IMR-90 (cell line): ENCODE data around the gene GRB10. TPM values are rescaled to one million over a fixed set of nuclear protein-coding genes. Genes with fewer than 3 reads are reported as not detected.

ENCODE experiments used
- ATAC-seq: fragments of 200-7000 bp; cut with Tn5 transposase; 2 replicates; pipeline ENCODE4 v1.9.1; 2020; ENCODE audit warnings: low read depth, mild to moderate bottlenecking, moderate library complexity
- BruUV-seq: library from RNA; stranded (reverse); fragments of 400-500 nt; replicated peaks from 2 replicates; lab custom pipeline; 2021; lab: Mats Ljungman, UMichigan
- CTCF ChIA-PET: fragments of 300-600 bp; formaldehyde crosslinking; extraction: SDS; loops from one replicate; lab custom pipeline; 2021; ENCODE audit warnings: antibody characterized with exemption; lab: Yijun Ruan, JAX
- POLR2A ChIA-PET: fragments of 300-600 bp; sonication (Branson Sonifier 250); formaldehyde crosslinking; loops from one replicate; lab custom pipeline; 2022; ENCODE audit warnings: antibody characterized with exemption; ENCODE audit not compliant: unreplicated experiment; lab: Charles Lee
- DNase-seq: peaks from one replicate; pipeline ENCODE4 v3.0.0; 2013
- H2AFZ ChIP-seq: replicated peaks from 2 replicates; pipeline ENCODE3; 2013; ENCODE audit warnings: low read length, mild to moderate bottlenecking; ENCODE audit not compliant: poor library complexity
- H2AK5ac ChIP-seq: 2 replicates; pipeline ENCODE4 v1.6.1; 2013; ENCODE audit warnings: low read depth, low read length, inconsistent platforms
- H2AK9ac ChIP-seq: replicated peaks from 2 replicates; pipeline ENCODE3; 2013; ENCODE audit warnings: mild to moderate bottlenecking, low read depth, low read length, moderate library complexity; ENCODE audit not compliant: poor library complexity
- H2BK120ac ChIP-seq: 2 replicates; pipeline ENCODE4 v1.6.1; 2013; ENCODE audit warnings: low read depth, low read length, inconsistent platforms
- H2BK15ac ChIP-seq: 3 replicates; pipeline ENCODE4 v1.6.1; 2013; ENCODE audit warnings: low read depth, low read length, inconsistent platforms
- H2BK20ac ChIP-seq: 2 replicates; pipeline ENCODE4 v1.6.1; 2013; ENCODE audit warnings: low read depth, mild to moderate bottlenecking, inconsistent platforms, low read length, moderate library complexity
- H2BK5ac ChIP-seq: 2 replicates; pipeline ENCODE4 v1.6.1; 2013; ENCODE audit warnings: mild to moderate bottlenecking, low read depth, low read length, inconsistent platforms; ENCODE audit not compliant: poor library complexity, severe bottlenecking
- H3K14ac ChIP-seq: replicated peaks from 2 replicates; pipeline ENCODE4 v1.6.1; 2013; ENCODE audit warnings: low read depth, low read length, inconsistent platforms
- H3K18ac ChIP-seq: 2 replicates; pipeline ENCODE4 v1.6.1; 2013; ENCODE audit warnings: low read depth, low read length, control low read depth
- H3K23ac ChIP-seq: 2 replicates; pipeline ENCODE4 v1.6.1; 2013; ENCODE audit warnings: low read depth, low read length, inconsistent platforms
- H3K27ac ChIP-seq: 2 replicates; pipeline ENCODE4 v1.5.1; 2013; ENCODE audit warnings: mild to moderate bottlenecking, control low read depth, low read length; ENCODE audit not compliant: insufficient read depth
- H3K27me3 ChIP-seq: 2 replicates; pipeline ENCODE4 v1.6.1; 2013; ENCODE audit warnings: low read length; ENCODE audit not compliant: control insufficient read depth, insufficient read depth
- H3K36me3 ChIP-seq: 2 replicates; pipeline ENCODE4 v1.6.1; 2013; ENCODE audit warnings: low read length, mixed read lengths; ENCODE audit not compliant: control insufficient read depth, insufficient read depth
- H3K4ac ChIP-seq: 2 replicates; pipeline ENCODE4 v1.6.1; 2013; ENCODE audit warnings: low read depth, low read length, inconsistent platforms
- H3K4me1 ChIP-seq: 2 replicates; pipeline ENCODE4 v1.6.1; 2013; ENCODE audit warnings: low read length, mixed read lengths; ENCODE audit not compliant: control insufficient read depth, insufficient read depth
- H3K4me2 ChIP-seq: 2 replicates; pipeline ENCODE4 v1.6.1; 2013; ENCODE audit warnings: low read depth, mild to moderate bottlenecking, control low read depth, low read length, moderate library complexity
- H3K4me3 ChIP-seq: 2 replicates; pipeline ENCODE4 v1.5.1; 2013; ENCODE audit warnings: low read depth, mild to moderate bottlenecking, control low read depth, low read length, moderate library complexity; ENCODE audit not compliant: insufficient read depth
- H3K56ac ChIP-seq: 2 replicates; pipeline ENCODE4 v1.6.1; 2013; ENCODE audit warnings: low read length, inconsistent platforms; ENCODE audit not compliant: insufficient read depth; ENCODE audit errors: extremely low read depth
- H3K79me1 ChIP-seq, 2 experiments: 2 replicates each; pipeline ENCODE4 v1.6.1; 2013; ENCODE audit warnings: low read length in 2 of 2, inconsistent platforms in 1 of 2, low read depth in 1 of 2
- H3K9ac ChIP-seq: 2 replicates; pipeline ENCODE4 v1.6.1; 2013; ENCODE audit warnings: low read depth, low read length, control low read depth
- H3K9me1 ChIP-seq: 2 replicates; pipeline ENCODE4 v1.6.1; 2013; ENCODE audit warnings: low read length, inconsistent platforms; ENCODE audit not compliant: insufficient read depth
- H3K9me3 ChIP-seq: 2 replicates; pipeline ENCODE4 v1.6.1; 2013; ENCODE audit warnings: low read length; ENCODE audit not compliant: control insufficient read depth, insufficient read depth
- H4K20me1 ChIP-seq: 2 replicates; pipeline ENCODE4 v1.6.1; 2013; ENCODE audit warnings: low read length, inconsistent platforms; ENCODE audit not compliant: insufficient read depth
- H4K5ac ChIP-seq: 2 replicates; pipeline ENCODE4 v1.6.1; 2013; ENCODE audit warnings: mild to moderate bottlenecking, low read depth, low read length, control low read depth
- H4K8ac ChIP-seq, 2 experiments: 2 replicates each; pipeline ENCODE4 v1.6.1; 2013; ENCODE audit warnings: low read depth in 2 of 2, low read length in 2 of 2, control low read depth in 1 of 2, inconsistent platforms in 1 of 2
- H4K91ac ChIP-seq: 2 replicates; pipeline ENCODE4 v1.6.1; 2013; ENCODE audit warnings: low read depth, low read length, inconsistent platforms; ENCODE audit not compliant: insufficient read depth
- CEBPB ChIP-seq: IDR thresholded peaks from 2 replicates; pipeline ENCODE4 v1.6.1; 2012; ENCODE audit warnings: low read depth, low read length, improper control_type of control experiment
- CHD1 ChIP-seq: IDR thresholded peaks from 2 replicates; pipeline ENCODE4 v1.6.1; 2012; ENCODE audit warnings: low read depth, low read length, improper control_type of control experiment
- CTCF ChIP-seq: conservative IDR thresholded peaks from 2 replicates; pipeline ENCODE4 v1.5.1; 2012; ENCODE audit warnings: mild to moderate bottlenecking, low read depth, low read length, improper control_type of control experiment
- ELK1 ChIP-seq: fragments of 150-350 bp; IDR thresholded peaks from 2 replicates; pipeline ENCODE4 v1.6.1; 2016; ENCODE audit warnings: low read depth, mild to moderate bottlenecking, low read length, moderate library complexity, borderline replicate concordance
- FOS ChIP-seq: fragments of 150-350 bp; IDR thresholded peaks from 2 replicates; pipeline ENCODE4 v1.6.1; 2016; ENCODE audit warnings: low read depth, low read length
- MAFK ChIP-seq: IDR thresholded peaks from 2 replicates; pipeline ENCODE4 v1.6.1; 2012; ENCODE audit warnings: low read depth, low read length, improper control_type of control experiment
- MXI1 ChIP-seq: IDR thresholded peaks from 2 replicates; pipeline ENCODE4 v1.6.1; 2012; ENCODE audit warnings: low read depth, mild to moderate bottlenecking, low read length, moderate library complexity, borderline replicate concordance
- NFE2L2 ChIP-seq: fragments of 150-350 bp; IDR thresholded peaks from 2 replicates; pipeline ENCODE4 v1.6.1; 2016; ENCODE audit warnings: low read depth, mild to moderate bottlenecking, low read length
- RAD21 ChIP-seq: IDR thresholded peaks from 2 replicates; pipeline ENCODE4 v1.6.1; 2012; ENCODE audit warnings: low read length, improper control_type of control experiment
- RCOR1 ChIP-seq: IDR thresholded peaks from 2 replicates; pipeline ENCODE4 v1.6.1; 2012; ENCODE audit warnings: mild to moderate bottlenecking, low read length, improper control_type of control experiment; ENCODE audit not compliant: insufficient replicate concordance
- RFX5 ChIP-seq: IDR thresholded peaks from 2 replicates; pipeline ENCODE4 v1.8.0; 2012; ENCODE audit warnings: low read depth, mild to moderate bottlenecking, low read length, moderate library complexity
- SMC3 ChIP-seq: fragments of 150-350 bp; IDR thresholded peaks from 2 replicates; pipeline ENCODE4 v1.6.1; 2016; ENCODE audit warnings: low read depth, mild to moderate bottlenecking, antibody characterized with exemption, low read length, moderate library complexity
- USF2 ChIP-seq: fragments of 150-350 bp; IDR thresholded peaks from 2 replicates; pipeline ENCODE4 v1.6.1; 2017; ENCODE audit warnings: mild to moderate bottlenecking, antibody characterized with exemption, low read length, low read depth
- WGBS, 2 experiments: methylation state at CpG; one replicate each; pipeline versions ENCODE4 v1.1.5 to v1.1.7; 2013; ENCODE audit warnings: missing lambda C conversion rate in 2 of 2; ENCODE audit not compliant: insufficient read length in 1 of 2; ENCODE audit errors: extremely low coverage in 2 of 2; 5-methylcytosine and 5-hydroxymethylcytosine counted together
- dilution Hi-C: fragments of 300-500 bp; cut with HindIII; formaldehyde crosslinking; loops from one replicate; pipeline ENCODE4 v1.14.3; 2018; ENCODE audit warnings: low sequenced_read_pairs; ENCODE audit not compliant: unreplicated experiment
- in situ Hi-C: fragments of 300-500 bp; cut with MboI; formaldehyde crosslinking; loops from 3 replicates; pipeline ENCODE4 v1.14.3; 2019; ENCODE audit warnings: low sequenced_read_pairs, inconsistent platforms, mixed read lengths
- intact Hi-C: fragments of 100-400 bp; cut with micrococcal nuclease; formaldehyde crosslinking; loops from 2 replicates; pipeline ENCODE4 v1.10.0; 2022
- polyA plus RNA-seq, 3 experiments: library from polyadenylated mRNA; depleted of rRNA; stranded (reverse); fragments of >200 nt; gene quantifications; 2 replicates each; pipeline ENCODE4 v1.2.3, GENCODE V29; 2012; ENCODE audit warnings: low replicate concordance in 1 of 3
- total RNA-seq: library from RNA; depleted of rRNA; stranded (reverse); fragments of >200 nt; gene quantifications from 2 replicates; pipeline ENCODE4 v1.2.3, GENCODE V29; 2012

Gene GRB10
- total and polyA plus RNA-seq, 2 of the 4 experiments (the other 2 are of a cell fraction) = 6.3 to 15.1 TPM

GRCh38 chr7:50605059-50605458, 177.6 kb downstream of the GRB10 start:
- no peak for TF ChIP-seq NFE2L2
- no peak for TF ChIP-seq MXI1
- TF ChIP-seq RCOR1 = no peak
- TF ChIP-seq FOS = no peak
- no peak for TF ChIP-seq MAFK
- no peak for TF ChIP-seq RAD21
- TF ChIP-seq CHD1 = no peak
- TF ChIP-seq ELK1 = no peak
- no peak for TF ChIP-seq USF2
- TF ChIP-seq SMC3 = no peak
- no peak for TF ChIP-seq CTCF
- no peak for TF ChIP-seq RFX5
- TF ChIP-seq CEBPB = no peak
- Histone ChIP-seq H2AK5ac (no peak overlapping the region), H3K9me3 (no peaks in the 10 kb centered on the region), H3K4me1 (no peaks in the 10 kb centered on the region), H4K5ac (no peak overlapping the region), H3K4me3 (no peak overlapping the region), H3K9me1 (peaks cover 5% of the 10 kb centered on the region; the same call in 1 of the 2 replicates), H3K14ac (no peak overlapping the region), H3K4ac (no peak overlapping the region), H2BK5ac (no peak overlapping the region), H4K20me1 (no peaks in the 10 kb centered on the region), H2BK20ac (no peak overlapping the region), H3K27me3 (no peaks in the 10 kb centered on the region), H2AFZ (no peak overlapping the region), H3K23ac (no peak overlapping the region), H2AK9ac (no peak overlapping the region), H4K8ac (no peak overlapping the region), H3K18ac (no peak overlapping the region), H3K27ac (no peak overlapping the region), H3K56ac (no peak overlapping the region), H3K9ac (no peak overlapping the region), H2BK120ac (no peak overlapping the region), H4K91ac (no peak overlapping the region), H3K4me2 (no peak overlapping the region), H3K79me1 (no peaks in the 10 kb centered on the region), H3K36me3 (peaks cover 30% of the 10 kb centered on the region), H2BK15ac (no peak overlapping the region)
- intact Hi-C loops (loop anchor here (10.0 kb wide), 1 partner anchor 460 kb away; no protein-coding TSS in a partner anchor), dilution Hi-C loops (no loop called here), in situ Hi-C loops (no loop called here)
- no peak for ATAC-seq
- CTCF ChIA-PET = no interaction called here
- BruUV-seq = no TSS peak
- no peak for DNase-seq
- WGBS, 2 experiments = no CpG with 5 or more reads among the region's 13 CpGs
- POLR2A ChIA-PET = no interaction called here
